NB4 (cell line): ENCODE measurements around the gene CMTM3.

Source experiments
- CTCF ChIP-seq: IDR thresholded peaks from one replicate; pipeline ENCODE4 v1.5.1; 2012; ENCODE audit warnings: low read depth, low read length
- POLR2A ChIP-seq: IDR thresholded peaks from 2 replicates; pipeline ENCODE4 v1.6.1; 2011; ENCODE audit warnings: mild to moderate bottlenecking; ENCODE audit not compliant: insufficient read length; ENCODE audit errors: extremely low read depth
- TF ChIP-seq, protein P1 (sequence below): IDR thresholded peaks from 2 replicates; pipeline ENCODE4 v1.6.1; 2011; ENCODE audit warnings: low read depth, low read length

- TF ChIP-seq POLR2A (no peak), CTCF (no peak)
- TF ChIP-seq, protein P1, sequence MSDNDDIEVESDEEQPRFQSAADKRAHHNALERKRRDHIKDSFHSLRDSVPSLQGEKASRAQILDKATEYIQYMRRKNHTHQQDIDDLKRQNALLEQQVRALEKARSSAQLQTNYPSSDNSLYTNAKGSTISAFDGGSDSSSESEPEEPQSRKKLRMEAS, result no peak
Observed at GRCh38 chr16:66629856-66630255, 25.4 kb downstream of the CMTM3 start.
